Measurements from ENCODE around the gene FANCM.
"Not testable (repeated sequence)": the region's sequence is repeated elsewhere in the genome, so short reads cannot be mapped to it uniquely, and the experiment has no call there.

FANCM gene

GRCh38 chr14:45214341-45214740, 78.6 kb downstream of the FANCM start:
- DNase-seq; H3K4me1 ChIP-seq (ENCODE audit: control extremely low read depth in 1 of 4, control insufficient read depth in 4 of 4, insufficient read depth in 4 of 4, low read length in 3 of 4); H3K27me3 ChIP-seq (replicated peaks in 2 of 5; ENCODE audit: control insufficient read depth in 4 of 5, insufficient read depth in 5 of 5, low read length in 4 of 5); H3K4me3 ChIP-seq (ENCODE audit: control insufficient read depth in 1 of 7, extremely low read depth in 1 of 7, insufficient read depth in 4 of 7, low read depth in 2 of 7, low read length in 6 of 7); POLR2A ChIA-PET; H3K9me3 ChIP-seq (ENCODE audit: control extremely low read depth in 1 of 5, control insufficient read depth in 4 of 5, insufficient read depth in 2 of 5, low read depth in 1 of 5, low read length in 4 of 5); H3K27ac ChIP-seq (ENCODE audit: insufficient read depth in 1 of 2, low read depth in 1 of 2, low read length in 2 of 2, poor library complexity in 1 of 2, severe bottlenecking in 2 of 2): not testable (repeated sequence)
- CTCF ChIA-PET, result interaction anchor here (0.7 kb wide), 1 partner anchor 45 kb away, joined by 3 read pairs; no protein-coding TSS in a partner anchor
- WGBS (ENCODE audit: insufficient coverage), result no CpG with 5 or more reads among the region's 6 CpGs
- peaks cover 17 to 84% (median 46%) of the 10 kb centered on the region in 4 experiments for H3K36me3 ChIP-seq (ENCODE audit: control insufficient read depth in 4 of 4, insufficient read depth in 4 of 4, low read length in 3 of 4)

GRCh38 chr14:45222485-45223262, 86.9 kb downstream of the FANCM start:
- DNase-seq, result no peak
- Histone ChIP-seq H3K4me1 (ENCODE audit: control extremely low read depth in 1 of 4, control insufficient read depth in 4 of 4, insufficient read depth in 4 of 4, low read length in 3 of 4) (no peaks in the 10 kb centered on the region), H3K36me3 (ENCODE audit: control insufficient read depth in 4 of 4, insufficient read depth in 4 of 4, low read length in 3 of 4) (peaks cover 16 to 68% (median 38%) of the 10 kb centered on the region in 4 experiments), H3K9me3 (ENCODE audit: control extremely low read depth in 1 of 5, control insufficient read depth in 4 of 5, insufficient read depth in 2 of 5, low read depth in 1 of 5, low read length in 4 of 5) (no peaks in the 10 kb centered on the region), H3K27me3 (replicated peaks in 2 of 5; ENCODE audit: control insufficient read depth in 4 of 5, insufficient read depth in 5 of 5, low read length in 4 of 5) (no peaks in the 10 kb centered on the region), H3K27ac (ENCODE audit: insufficient read depth in 1 of 2, low read depth in 1 of 2, low read length in 2 of 2, poor library complexity in 1 of 2, severe bottlenecking in 2 of 2) (no peak overlapping the region), H3K4me3 (ENCODE audit: control insufficient read depth in 1 of 7, extremely low read depth in 1 of 7, insufficient read depth in 4 of 7, low read depth in 2 of 7, low read length in 6 of 7) (no peak overlapping the region)
- ChIA-PET CTCF (interaction anchor here (0.9 to 1.4 kb wide), 5 partner anchors 9 to 45 kb away, joined by 3 read pairs; no protein-coding TSS in a partner anchor), POLR2A (interaction anchor here (0.6 kb wide), 1 partner anchor 19 kb away, joined by 3 read pairs; no protein-coding TSS in a partner anchor)
- 100% methylated on average over 1 of the region's 3 CpGs for WGBS (ENCODE audit: insufficient coverage)

GRCh38 chr14:45227566-45227965, 91.8 kb downstream of the FANCM start:
- Histone ChIP-seq H3K27me3 (replicated peaks in 2 of 5; ENCODE audit: control insufficient read depth in 4 of 5, insufficient read depth in 5 of 5, low read length in 4 of 5) (no peaks in the 10 kb centered on the region), H3K27ac (ENCODE audit: insufficient read depth in 1 of 2, low read depth in 1 of 2, low read length in 2 of 2, poor library complexity in 1 of 2, severe bottlenecking in 2 of 2) (no peak overlapping the region), H3K9me3 (ENCODE audit: control extremely low read depth in 1 of 5, control insufficient read depth in 4 of 5, insufficient read depth in 2 of 5, low read depth in 1 of 5, low read length in 4 of 5) (no peaks in the 10 kb centered on the region), H3K36me3 (ENCODE audit: control insufficient read depth in 4 of 4, insufficient read depth in 4 of 4, low read length in 3 of 4) (peaks cover 22 to 87% (median 54%) of the 10 kb centered on the region in 4 experiments), H3K4me3 (ENCODE audit: control insufficient read depth in 1 of 7, extremely low read depth in 1 of 7, insufficient read depth in 4 of 7, low read depth in 2 of 7, low read length in 6 of 7) (no peak overlapping the region), H3K4me1 (ENCODE audit: control extremely low read depth in 1 of 4, control insufficient read depth in 4 of 4, insufficient read depth in 4 of 4, low read length in 3 of 4) (no peaks in the 10 kb centered on the region)
- ChIA-PET CTCF (interaction anchor here (1.6 kb wide), 1 partner anchor 20 kb away, joined by 3 read pairs; no protein-coding TSS in a partner anchor), POLR2A (no interaction called here)
- DNase-seq, result no peak
- WGBS (ENCODE audit: insufficient coverage), result 100% methylated on average over 1 of the region's 4 CpGs

- CTCF ChIA-PET, result interaction anchor here (2.3 to 3.0 kb wide), 2 partner anchors 10 to 14 kb away, joined by 6 to 12 read pairs; partner anchors contain the start of gene MIS18BP1
Observed at GRCh38 chr14:45238988-45239387, 103.3 kb downstream of the FANCM start.

GRCh38 chr14:45242706-45243105, 107.0 kb downstream of the FANCM start:
- Histone ChIP-seq H3K27me3 (replicated peaks in 2 of 5; ENCODE audit: control insufficient read depth in 4 of 5, insufficient read depth in 5 of 5, low read length in 4 of 5) (no peaks in the 10 kb centered on the region), H3K36me3 (ENCODE audit: control insufficient read depth in 4 of 4, insufficient read depth in 4 of 4, low read length in 3 of 4) (peaks cover 8 to 19% (median 13%) of the 10 kb centered on the region in 4 experiments), H3K4me3 (ENCODE audit: control insufficient read depth in 1 of 7, extremely low read depth in 1 of 7, insufficient read depth in 4 of 7, low read depth in 2 of 7, low read length in 6 of 7) (no peak overlapping the region), H3K27ac (ENCODE audit: insufficient read depth in 1 of 2, low read depth in 1 of 2, low read length in 2 of 2, poor library complexity in 1 of 2, severe bottlenecking in 2 of 2) (peak overlapping the region in 1 of 2 experiments; percentile 59), H3K4me1 (ENCODE audit: control extremely low read depth in 1 of 4, control insufficient read depth in 4 of 4, insufficient read depth in 4 of 4, low read length in 3 of 4) (peaks cover 0 to 22% (median 19%) of the 10 kb centered on the region in 4 experiments), H3K9me3 (ENCODE audit: control extremely low read depth in 1 of 5, control insufficient read depth in 4 of 5, insufficient read depth in 2 of 5, low read depth in 1 of 5, low read length in 4 of 5) (no peaks in the 10 kb centered on the region)
- ChIA-PET CTCF (interaction anchor here (1.1 to 2.8 kb wide), 5 partner anchors 10 to 35 kb away, joined by 3 to 23 read pairs (median 7); partner anchors contain the start of gene MIS18BP1), POLR2A (no interaction called here)
- WGBS (ENCODE audit: insufficient coverage), result 30% methylated on average over 2 of the region's 3 CpGs
- peak in 2 of 3 donors; percentile 14 to 29 for DNase-seq

More at GRCh38 chr14:45238988-45239387, 103.3 kb downstream of the FANCM start:
- WGBS (ENCODE audit: insufficient coverage), result 100% methylated on average over 1 of the region's 2 CpGs
- DNase-seq, result no peak
- POLR2A ChIA-PET, result no interaction called here
- Histone ChIP-seq H3K36me3 (ENCODE audit: control insufficient read depth in 4 of 4, insufficient read depth in 4 of 4, low read length in 3 of 4) (peaks cover 13 to 52% (median 27%) of the 10 kb centered on the region in 4 experiments), H3K9me3 (ENCODE audit: control extremely low read depth in 1 of 5, control insufficient read depth in 4 of 5, insufficient read depth in 2 of 5, low read depth in 1 of 5, low read length in 4 of 5) (no peaks in the 10 kb centered on the region), H3K27me3 (replicated peaks in 2 of 5; ENCODE audit: control insufficient read depth in 4 of 5, insufficient read depth in 5 of 5, low read length in 4 of 5) (no peaks in the 10 kb centered on the region), H3K4me1 (ENCODE audit: control extremely low read depth in 1 of 4, control insufficient read depth in 4 of 4, insufficient read depth in 4 of 4, low read length in 3 of 4) (peaks cover 0 to 4% (median 2%) of the 10 kb centered on the region in 4 experiments), H3K27ac (ENCODE audit: insufficient read depth in 1 of 2, low read depth in 1 of 2, low read length in 2 of 2, poor library complexity in 1 of 2, severe bottlenecking in 2 of 2) (no peak overlapping the region), H3K4me3 (ENCODE audit: control insufficient read depth in 1 of 7, extremely low read depth in 1 of 7, insufficient read depth in 4 of 7, low read depth in 2 of 7, low read length in 6 of 7) (no peak overlapping the region)

- Histone ChIP-seq H3K4me1 (ENCODE audit: control extremely low read depth in 1 of 4, control insufficient read depth in 4 of 4, insufficient read depth in 4 of 4, low read length in 3 of 4) (peaks cover 19 to 50% (median 41%) of the 10 kb centered on the region in 4 experiments), H3K36me3 (ENCODE audit: control insufficient read depth in 4 of 4, insufficient read depth in 4 of 4, low read length in 3 of 4) (peaks cover 2 to 9% (median 6%) of the 10 kb centered on the region in 4 experiments), H3K9me3 (ENCODE audit: control extremely low read depth in 1 of 5, control insufficient read depth in 4 of 5, insufficient read depth in 2 of 5, low read depth in 1 of 5, low read length in 4 of 5) (no peaks in the 10 kb centered on the region), H3K27me3 (replicated peaks in 2 of 5; ENCODE audit: control insufficient read depth in 4 of 5, insufficient read depth in 5 of 5, low read length in 4 of 5) (no peaks in the 10 kb centered on the region), H3K4me3 (ENCODE audit: control insufficient read depth in 1 of 7, extremely low read depth in 1 of 7, insufficient read depth in 4 of 7, low read depth in 2 of 7, low read length in 6 of 7) (no peak overlapping the region), H3K27ac (ENCODE audit: insufficient read depth in 1 of 2, low read depth in 1 of 2, low read length in 2 of 2, poor library complexity in 1 of 2, severe bottlenecking in 2 of 2) (peak overlapping the region in 1 of 2 experiments; percentile 65)
- 91% methylated on average over 2 of the region's 3 CpGs for WGBS (ENCODE audit: insufficient coverage)
- DNase-seq, result no peak
- ChIA-PET CTCF (interaction anchor here (1.0 kb wide), 1 partner anchor 13 kb away, joined by 4 read pairs; no protein-coding TSS in a partner anchor), POLR2A (no interaction called here)
Observed at GRCh38 chr14:45246151-45246550, 110.4 kb downstream of the FANCM start.

- H3K27ac ChIP-seq (ENCODE audit: insufficient read depth in 1 of 2, low read depth in 1 of 2, low read length in 2 of 2, poor library complexity in 1 of 2, severe bottlenecking in 2 of 2), result peak overlapping the region in 1 of 2 experiments; percentile 65
- DNase-seq, result peak; percentile 14 to 78 (median 64)
- ChIA-PET POLR2A (no interaction called here), CTCF (interaction anchor here (1.0 to 1.3 kb wide), 2 partner anchors 13 to 20 kb away, joined by 3 to 4 read pairs; no protein-coding TSS in a partner anchor)
- no CpG with 5 or more reads among the region's 1 CpG for WGBS (ENCODE audit: insufficient coverage)
- H3K27me3 ChIP-seq (replicated peaks in 2 of 5; ENCODE audit: control insufficient read depth in 4 of 5, insufficient read depth in 5 of 5, low read length in 4 of 5), result no peaks in the 10 kb centered on the region
- peak overlapping the region in 3 of 7 experiments; percentile 8 to 42 (median 26) for H3K4me3 ChIP-seq (ENCODE audit: control insufficient read depth in 1 of 7, extremely low read depth in 1 of 7, insufficient read depth in 4 of 7, low read depth in 2 of 7, low read length in 6 of 7)
- peaks cover 21 to 55% (median 46%) of the 10 kb centered on the region in 4 experiments for H3K4me1 ChIP-seq (ENCODE audit: control extremely low read depth in 1 of 4, control insufficient read depth in 4 of 4, insufficient read depth in 4 of 4, low read length in 3 of 4)
- H3K9me3 ChIP-seq (ENCODE audit: control extremely low read depth in 1 of 5, control insufficient read depth in 4 of 5, insufficient read depth in 2 of 5, low read depth in 1 of 5, low read length in 4 of 5), result no peaks in the 10 kb centered on the region
- H3K36me3 ChIP-seq (ENCODE audit: control insufficient read depth in 4 of 4, insufficient read depth in 4 of 4, low read length in 3 of 4), result peaks cover 0 to 7% (median 5%) of the 10 kb centered on the region in 4 experiments
Observed at GRCh38 chr14:45246691-45247090, 111.0 kb downstream of the FANCM start.
